Coronary artery (tissue), 2 donors: Measurements from ENCODE around the gene GSK3A.

Source experiments
- DNase-seq: peaks from one replicate; pipeline ENCODE4 v3.0.0-alpha.2; 2017; ENCODE audit warnings: low spot score
- H3K27ac ChIP-seq, 2 donors: fragments of 200-600 bp; sonication (generic); one replicate each; pipeline ENCODE4 v1.5.1; 2016 to 2019
- H3K4me3 ChIP-seq: fragments of 200-600 bp; sonication (generic); 2 replicates; pipeline ENCODE4 v1.5.1; 2016; ENCODE audit warnings: mild to moderate bottlenecking, moderate library complexity
- TF ChIP-seq, protein P1 (sequence below): fragments of 200-600 bp; sonication (generic); IDR thresholded peaks from one replicate; pipeline ENCODE4 v1.5.1; 2019; ENCODE audit warnings: antibody characterized with exemption

GSK3A gene

DNA sequence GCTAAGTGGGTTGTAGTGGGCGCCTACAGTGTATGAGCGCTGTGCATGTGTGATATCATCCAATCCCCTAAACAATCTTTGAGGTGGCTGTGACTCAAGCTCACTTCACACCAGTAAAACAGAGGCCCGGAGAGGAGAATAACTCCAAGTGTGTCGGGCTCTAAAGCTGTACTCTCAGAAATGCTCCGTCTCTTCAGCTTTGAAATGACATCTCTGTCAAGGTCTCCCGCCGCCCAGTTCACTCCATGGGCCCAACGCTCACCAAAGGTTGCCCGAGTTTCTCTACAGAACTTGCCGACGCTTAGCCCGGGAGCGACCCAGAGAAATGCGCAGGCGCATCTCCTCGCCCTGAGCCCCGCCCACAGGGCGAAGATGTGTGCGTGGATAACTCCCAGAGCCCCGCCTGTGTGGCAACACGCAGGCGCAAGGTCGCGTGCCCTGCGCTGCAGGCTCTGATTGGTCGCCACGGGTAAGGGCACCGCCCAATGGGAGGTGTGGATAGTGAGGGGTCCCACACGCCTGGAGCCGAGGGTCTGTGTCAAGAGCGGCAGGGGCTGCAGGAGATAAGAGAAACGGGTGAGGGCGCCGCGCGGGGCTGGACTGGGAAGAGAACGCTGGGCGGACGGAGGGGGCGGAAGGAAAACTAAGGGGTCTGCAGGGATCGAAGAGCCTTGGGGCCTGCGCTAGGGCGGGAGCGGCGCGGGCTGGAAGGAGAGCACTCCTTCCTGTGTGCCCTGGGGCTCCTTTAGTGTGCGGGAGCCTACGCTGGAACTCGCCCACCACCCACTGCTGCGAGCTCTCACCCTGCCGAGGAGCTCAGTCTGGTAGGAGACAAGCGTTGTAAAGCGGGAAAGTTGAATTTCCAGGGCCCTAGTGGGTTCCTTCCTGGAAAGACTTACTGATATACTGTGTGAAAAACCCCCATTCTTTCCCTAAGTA is 22.3 kb downstream of the GSK3A start, which contains the start of gene ZNF526:
ZNF526 (plus strand) TSS at position 501 of the 939 bp plus-strand sequence. CDS start 4,092 bp downstream, outside the sequence.
- TF ChIP-seq, protein P1, sequence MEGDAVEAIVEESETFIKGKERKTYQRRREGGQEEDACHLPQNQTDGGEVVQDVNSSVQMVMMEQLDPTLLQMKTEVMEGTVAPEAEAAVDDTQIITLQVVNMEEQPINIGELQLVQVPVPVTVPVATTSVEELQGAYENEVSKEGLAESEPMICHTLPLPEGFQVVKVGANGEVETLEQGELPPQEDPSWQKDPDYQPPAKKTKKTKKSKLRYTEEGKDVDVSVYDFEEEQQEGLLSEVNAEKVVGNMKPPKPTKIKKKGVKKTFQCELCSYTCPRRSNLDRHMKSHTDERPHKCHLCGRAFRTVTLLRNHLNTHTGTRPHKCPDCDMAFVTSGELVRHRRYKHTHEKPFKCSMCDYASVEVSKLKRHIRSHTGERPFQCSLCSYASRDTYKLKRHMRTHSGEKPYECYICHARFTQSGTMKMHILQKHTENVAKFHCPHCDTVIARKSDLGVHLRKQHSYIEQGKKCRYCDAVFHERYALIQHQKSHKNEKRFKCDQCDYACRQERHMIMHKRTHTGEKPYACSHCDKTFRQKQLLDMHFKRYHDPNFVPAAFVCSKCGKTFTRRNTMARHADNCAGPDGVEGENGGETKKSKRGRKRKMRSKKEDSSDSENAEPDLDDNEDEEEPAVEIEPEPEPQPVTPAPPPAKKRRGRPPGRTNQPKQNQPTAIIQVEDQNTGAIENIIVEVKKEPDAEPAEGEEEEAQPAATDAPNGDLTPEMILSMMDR: no peak
- DNase-seq: peak; percentile 98
- Histone ChIP-seq H3K27ac (peak within 1 kb of the TSS; percentile 77 to 89), H3K4me3 (peak within 1 kb of the TSS; percentile 78)

DNA sequence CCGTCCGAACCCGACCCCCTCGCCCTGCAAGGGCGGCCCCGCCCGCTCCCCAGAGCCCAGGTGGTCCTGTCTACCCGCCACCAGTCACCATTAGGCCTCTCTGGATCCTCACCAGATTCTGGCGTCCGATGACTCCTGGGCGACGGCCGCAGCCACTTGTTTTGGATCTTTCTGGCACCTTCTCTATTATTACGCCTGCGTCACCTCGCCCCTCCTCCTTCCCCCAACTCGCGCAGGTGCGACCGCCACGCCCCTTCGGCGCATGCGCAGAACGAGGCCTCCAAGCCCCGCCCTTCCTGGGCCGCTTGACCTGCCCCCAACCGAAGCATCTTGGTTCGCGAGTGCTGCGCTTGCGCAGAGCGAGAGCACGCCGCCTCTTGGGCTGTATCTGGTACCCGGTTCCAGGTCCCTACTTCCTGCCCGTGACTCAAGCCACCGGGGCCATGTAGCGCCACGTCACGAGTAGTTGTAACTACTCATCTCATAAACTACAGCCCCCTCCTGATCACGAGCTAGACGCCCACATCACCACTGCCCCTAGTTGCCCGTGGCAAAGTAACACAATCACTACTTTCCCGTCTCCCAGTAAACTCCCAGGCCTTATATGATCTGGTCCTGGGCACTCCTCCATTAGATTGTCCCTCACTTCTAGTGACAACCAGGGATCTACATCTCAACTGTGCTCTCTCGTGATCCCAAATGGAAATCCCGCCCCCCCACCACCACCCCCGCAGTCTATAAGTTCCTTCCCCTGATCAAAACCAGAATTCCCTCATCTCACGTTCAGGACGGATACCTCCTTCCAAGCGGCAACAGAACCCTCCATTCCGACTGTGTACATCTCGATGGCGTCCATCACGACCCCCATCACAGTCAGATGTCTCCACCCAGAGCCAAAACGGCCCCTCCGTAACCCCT is 24.6 kb downstream of the GSK3A start, which contains the start of gene DEDD2:
DEDD2 (minus strand) TSS at position 158 of the 918 bp plus-strand sequence. CDS start 670 bp downstream, outside the sequence.
- TF ChIP-seq, protein P1: no peak
- peak; percentile 99 for DNase-seq
- Histone ChIP-seq H3K4me3 (peak within 1 kb of the TSS; percentile 99), H3K27ac (peak within 1 kb of the TSS; percentile 88 to 89)

DNA sequence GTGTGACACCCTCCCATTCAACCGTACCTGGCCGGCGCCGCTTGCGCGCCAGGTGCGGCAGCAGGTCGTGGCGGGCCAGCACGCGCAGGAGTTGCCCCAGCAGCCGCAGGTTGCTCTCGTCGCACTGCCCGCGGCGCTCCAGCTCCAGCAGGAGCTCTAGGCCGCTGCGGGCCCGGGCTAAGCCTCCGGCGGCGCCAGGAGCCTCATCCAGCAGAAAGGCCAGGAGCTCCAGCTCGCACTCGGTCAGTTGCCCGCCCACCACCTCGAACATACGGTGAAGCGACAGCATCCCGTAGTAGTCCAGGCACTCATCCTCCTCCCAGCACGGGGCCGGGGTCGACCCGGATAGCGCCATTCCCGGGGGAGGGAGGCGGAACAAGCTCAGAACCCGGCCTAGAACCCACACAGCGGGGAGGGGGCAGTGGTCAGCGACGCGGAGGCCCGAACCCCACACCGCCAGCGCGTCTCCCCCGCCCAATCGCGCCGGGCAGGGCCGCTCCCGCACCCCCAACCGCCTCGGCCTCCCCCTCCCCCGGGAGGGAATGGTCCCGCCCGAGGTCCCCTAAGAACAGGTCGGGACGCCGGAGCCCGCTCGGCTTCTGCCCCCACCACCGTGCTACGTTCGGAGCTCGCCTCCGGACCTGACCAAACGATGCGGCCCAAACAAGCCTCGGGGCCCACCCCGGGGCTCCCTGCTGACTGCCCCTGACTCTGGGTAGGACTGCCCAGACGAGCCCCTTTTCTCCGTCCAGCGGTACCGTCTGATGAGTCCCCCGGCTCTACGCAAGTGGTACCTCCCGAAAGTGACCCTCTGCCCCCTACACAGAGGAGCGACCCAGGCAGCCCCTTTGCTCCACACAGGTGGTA is 25.5 kb downstream of the GSK3A start:
- DNase-seq: peak; percentile 84
- TF ChIP-seq, protein P1: no peak
- Histone ChIP-seq H3K27ac (peak overlapping the region; percentile 88 to 89), H3K4me3 (peak overlapping the region; percentile 99)

DNA sequence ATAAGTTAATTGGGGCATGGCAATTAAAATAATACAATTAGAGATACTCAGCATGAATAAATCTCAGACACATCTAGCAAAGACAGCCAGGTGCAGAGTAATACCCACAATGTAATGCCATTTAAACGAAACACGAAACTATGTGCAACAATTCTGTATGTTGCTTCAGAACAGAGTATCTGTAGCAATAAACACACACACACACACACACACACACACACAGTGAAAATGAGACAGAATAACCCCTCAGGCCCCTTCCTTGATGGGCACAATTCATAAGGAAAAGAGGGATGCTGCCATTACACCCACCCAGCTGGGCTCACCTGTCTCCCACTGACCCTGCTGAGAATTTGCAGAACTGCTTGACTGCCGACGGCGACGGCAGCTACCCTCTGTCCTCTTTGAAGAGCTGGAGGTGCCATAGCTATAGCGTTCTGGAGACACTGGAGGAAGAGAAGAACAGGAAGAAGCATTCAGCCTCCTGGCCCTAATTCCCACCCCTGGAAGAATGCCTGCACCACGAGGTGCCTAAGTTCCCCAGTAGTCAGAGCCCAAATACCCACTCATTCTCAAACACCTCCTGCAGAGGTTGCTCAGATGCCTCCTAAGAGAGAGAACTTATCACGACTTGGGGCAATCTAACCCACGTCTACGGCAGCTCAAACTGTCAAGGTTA is 27.5 kb downstream of the GSK3A start:
- DNase-seq: no peak
- TF ChIP-seq, protein P1: no peak

DNA sequence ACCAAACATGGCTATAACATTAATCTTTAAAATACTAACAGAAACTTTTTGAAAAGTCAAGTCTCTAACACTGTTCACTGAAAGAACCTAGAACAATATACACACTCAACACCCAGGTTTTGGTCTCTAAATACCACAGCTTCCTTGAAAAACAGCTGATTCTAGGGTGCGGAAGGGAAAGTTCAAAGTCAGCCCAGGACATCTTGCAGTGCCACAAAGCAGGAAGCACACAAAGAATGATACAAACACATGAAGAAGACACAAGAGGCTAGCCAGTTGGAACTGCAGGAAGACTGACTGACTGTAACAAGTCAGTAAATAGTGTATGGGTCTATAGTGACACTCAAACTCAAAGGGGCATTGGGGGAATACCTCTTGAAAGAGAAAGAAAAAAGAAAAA is 29.5 kb downstream of the GSK3A start:
- Histone ChIP-seq H3K4me3 (no peak overlapping the region), H3K27ac (no peak overlapping the region)
- TF ChIP-seq, protein P1: no peak
- DNase-seq: no peak

More for the DNA sequence above, 27.5 kb downstream of the GSK3A start:
- Histone ChIP-seq H3K4me3 (no peak overlapping the region), H3K27ac (no peak overlapping the region)
